Body of pancreas (tissue), 4 donors: ENCODE measurements around the gene IL1RAPL1.

ENCODE experiments used
- CTCF ChIP-seq, 7 experiments: fragments of 450-650 bp in 4 of 7; fragments of 200-600 bp in 3 of 7; sonication (generic) in 3 of 7; IDR thresholded peaks; one replicate each; pipeline ENCODE4 v1.5.1; 2016 to 2019; ENCODE audit warnings: antibody characterized with exemption in 7 of 7
- POLR2A ChIP-seq, 3 donors: fragments of 450-650 bp; IDR thresholded peaks; one replicate each; pipeline ENCODE4 v1.6.1; 2016; ENCODE audit warnings: antibody characterized with exemption in 3 of 3, mild to moderate bottlenecking in 2 of 3

GRCh38 chrX:29196501-29196900, 609.3 kb downstream of the IL1RAPL1 start:
- no peak for TF ChIP-seq CTCF (IDR thresholded peaks at IDR 0.05)
- no peak for TF ChIP-seq POLR2A (IDR thresholded peaks at IDR 0.05)
